Renal cortex interstitium (tissue), 11 donors: ENCODE measurements around the gene TAF5L. TPM values are rescaled to one million over a fixed set of nuclear protein-coding genes. Genes with fewer than 3 reads are reported as not detected.
"Not testable (repeated sequence)": the region's sequence is repeated elsewhere in the genome, so short reads cannot be mapped to it uniquely, and the experiment has no call there.

ENCODE experiments used
- DNase-seq, 11 donors: peaks; one replicate each; pipeline ENCODE4 v3.0.0-alpha.2; 2013; ENCODE audit warnings: low read depth in 9 of 11, low spot score in 4 of 11; ENCODE audit errors: extremely low read depth in 1 of 11
- polyA plus RNA-seq, 3 donors: library from polyadenylated mRNA; unstranded; fragments of 120-200 nt; gene quantifications; one replicate each; pipeline ENCODE4 v1.2.1, GENCODE V29; 2013; ENCODE audit not compliant: insufficient read length in 3 of 3

TAF5L gene
- polyA plus RNA-seq, 3 donors = 16.8 to 19.4 (median 19.0) TPM

DNA sequence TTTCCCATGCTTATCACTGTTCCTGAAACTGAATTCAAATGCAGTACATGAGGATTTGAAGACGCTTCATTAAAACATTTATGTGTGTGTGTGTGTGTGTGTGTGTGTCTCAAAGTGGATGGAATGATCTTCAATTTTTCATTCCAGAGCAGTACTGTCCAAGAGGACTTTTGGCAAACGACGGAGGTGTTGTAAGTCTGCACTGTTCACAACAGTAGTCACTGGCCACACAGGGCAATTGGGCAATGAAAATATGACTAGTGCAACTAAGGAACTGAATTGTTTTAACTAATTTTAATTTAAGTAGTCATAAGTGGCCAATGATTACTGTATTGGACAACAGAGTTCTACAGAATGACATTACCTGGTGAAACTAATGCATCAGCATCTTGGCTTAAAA, 5.0 kb downstream of the TAF5L start:
- no peak for DNase-seq

DNA sequence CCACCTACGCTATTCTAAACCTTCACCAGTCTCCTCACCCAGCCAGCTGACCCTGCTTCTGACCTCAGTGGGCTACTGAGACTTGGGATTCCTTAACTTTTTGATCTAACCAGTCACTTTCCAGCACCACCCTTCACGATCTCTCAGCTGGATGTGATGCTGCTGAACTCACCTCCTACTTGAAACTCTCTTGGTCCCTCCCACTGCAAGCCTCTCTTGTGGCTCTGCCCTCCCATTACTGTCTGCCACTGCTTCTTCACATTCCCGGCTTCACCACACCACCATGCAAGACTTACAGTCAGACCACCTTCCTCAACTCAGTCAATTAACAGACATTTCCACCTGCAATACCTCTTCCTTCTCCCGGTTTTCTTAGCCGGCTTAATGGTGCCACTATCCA, 6.3 kb downstream of the TAF5L start:
- DNase-seq = no peak

DNA sequence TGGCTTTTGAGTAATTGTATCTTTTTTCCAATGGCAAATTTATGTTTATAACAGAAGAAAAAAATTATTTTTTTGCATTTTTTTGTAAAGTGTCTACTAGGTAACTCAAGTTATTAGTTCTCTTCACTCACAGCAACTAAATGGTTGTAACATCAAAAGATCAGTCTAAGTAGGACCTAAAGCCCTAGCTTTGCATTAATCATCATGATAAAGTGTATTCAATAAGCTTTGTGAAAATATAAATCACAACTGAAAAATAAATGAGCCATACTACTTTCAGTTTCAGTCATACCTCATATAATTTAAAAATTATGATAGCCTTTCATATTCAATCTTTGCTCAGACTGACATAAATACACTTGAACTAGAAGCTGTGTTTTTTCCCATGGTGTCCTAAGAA, 6.9 kb downstream of the TAF5L start:
- DNase-seq = no peak

DNA sequence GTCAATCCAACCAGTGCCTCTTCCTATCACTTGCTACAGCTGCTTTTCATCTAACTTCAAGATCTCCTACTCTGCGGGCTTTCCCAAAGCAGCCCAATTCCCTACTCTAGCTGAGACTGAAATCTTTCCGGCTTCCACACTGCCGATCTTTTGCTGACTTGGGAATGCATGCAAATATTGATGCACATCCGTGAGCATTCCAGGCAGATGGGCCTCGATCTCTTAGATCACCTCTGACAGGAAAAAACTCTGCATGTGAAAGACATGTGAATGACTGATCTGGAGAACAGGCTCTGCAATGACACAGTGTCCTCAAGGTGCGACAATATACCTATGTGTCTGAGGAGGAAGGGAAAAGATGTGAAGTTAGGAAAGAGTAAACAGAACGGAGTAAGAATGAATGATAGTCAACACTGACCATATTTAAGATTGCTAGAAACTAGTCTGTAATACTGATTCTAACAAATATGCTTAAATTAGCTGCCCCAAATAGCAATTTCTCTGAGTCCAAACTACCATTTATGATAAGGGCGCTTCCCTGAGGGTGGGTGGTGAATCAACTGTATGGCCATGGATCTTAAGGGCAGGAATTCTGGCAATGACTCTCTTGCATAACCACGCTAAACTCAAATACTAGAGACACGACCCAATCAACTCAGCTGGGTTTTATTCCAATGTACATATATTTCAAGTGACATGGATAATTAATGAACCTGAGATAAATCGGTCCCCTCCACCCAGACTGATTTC, 8.4 kb downstream of the TAF5L start:
- DNase-seq = no peak

DNA sequence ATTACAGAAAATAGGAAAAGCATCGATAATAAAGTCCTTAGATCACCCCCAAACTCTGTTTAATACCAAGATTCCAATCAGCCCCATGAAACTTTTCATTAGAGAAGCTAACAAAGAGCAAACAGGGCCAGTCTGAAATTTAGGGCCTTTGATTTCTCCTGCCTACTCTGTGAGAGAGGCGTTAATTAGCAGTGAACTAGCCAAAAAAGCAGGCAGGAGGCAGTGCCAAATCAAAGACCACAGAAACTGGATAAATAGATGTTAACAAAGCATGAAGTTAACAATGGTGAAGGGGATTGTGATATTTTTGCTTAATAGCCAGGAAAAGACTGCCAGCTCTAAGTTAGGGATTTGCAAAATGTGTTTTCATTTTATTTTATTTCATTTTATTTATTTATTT, 11.2 kb downstream of the TAF5L start:
- no peak for DNase-seq

DNA sequence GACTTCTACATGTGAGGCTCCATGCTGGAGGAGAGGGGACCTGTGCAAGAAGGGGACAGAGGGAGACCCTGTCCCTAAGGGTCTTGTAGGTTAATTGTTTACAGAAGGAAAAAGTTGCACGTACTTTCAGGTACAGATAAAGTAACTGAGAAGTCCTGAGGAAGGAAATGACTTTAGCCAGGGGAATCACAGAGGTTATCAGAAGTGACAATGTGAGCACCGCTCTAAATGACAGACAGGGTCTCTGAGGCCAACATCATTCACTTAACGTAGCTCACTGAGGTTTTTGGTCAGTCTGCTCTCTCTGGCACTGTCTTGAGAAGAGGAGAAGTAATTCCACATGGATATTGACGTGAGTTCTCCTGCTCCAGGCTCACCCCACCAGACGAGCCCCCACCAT, 12.0 kb downstream of the TAF5L start:
- DNase-seq = no peak

DNA sequence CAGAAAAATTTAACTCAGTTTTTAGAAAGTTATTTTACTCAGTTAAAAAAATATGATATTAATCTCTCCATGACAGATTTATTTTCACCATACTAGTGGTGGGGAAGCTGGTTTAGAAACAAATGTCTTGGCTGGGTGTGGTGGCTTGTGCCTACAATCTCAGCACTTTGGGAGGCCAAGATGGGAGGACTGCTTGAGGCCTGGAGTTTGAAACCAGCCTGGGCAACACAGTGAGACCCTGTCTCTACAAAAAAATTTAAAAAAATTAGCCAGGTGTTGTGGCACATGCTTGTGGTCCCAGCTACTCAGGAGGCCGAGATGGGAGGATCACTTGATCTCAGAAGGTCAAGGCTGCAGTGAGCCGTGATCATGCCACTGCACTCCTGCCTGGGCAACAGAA, 17.3 kb downstream of the TAF5L start:
- no peak for DNase-seq

DNA sequence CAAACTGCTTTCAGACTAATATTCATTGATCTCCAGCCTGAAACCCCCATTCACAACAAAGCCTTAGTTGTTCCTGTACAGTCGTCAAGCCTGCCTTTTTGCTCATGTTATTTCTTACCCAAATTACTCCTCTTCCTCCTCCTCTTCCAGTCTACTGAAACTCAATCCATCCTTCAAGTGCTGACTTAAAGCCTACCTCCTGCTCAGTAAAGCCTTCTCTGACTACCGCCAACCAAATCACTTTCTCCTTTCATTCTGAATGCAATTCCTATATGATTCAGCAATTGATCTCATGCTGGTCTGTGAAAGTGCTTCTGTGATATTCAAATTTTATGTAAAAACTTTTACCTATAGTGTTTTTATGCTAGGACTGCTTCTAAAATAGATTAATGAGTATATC, 18.6 kb downstream of the TAF5L start:
- no peak for DNase-seq

DNA sequence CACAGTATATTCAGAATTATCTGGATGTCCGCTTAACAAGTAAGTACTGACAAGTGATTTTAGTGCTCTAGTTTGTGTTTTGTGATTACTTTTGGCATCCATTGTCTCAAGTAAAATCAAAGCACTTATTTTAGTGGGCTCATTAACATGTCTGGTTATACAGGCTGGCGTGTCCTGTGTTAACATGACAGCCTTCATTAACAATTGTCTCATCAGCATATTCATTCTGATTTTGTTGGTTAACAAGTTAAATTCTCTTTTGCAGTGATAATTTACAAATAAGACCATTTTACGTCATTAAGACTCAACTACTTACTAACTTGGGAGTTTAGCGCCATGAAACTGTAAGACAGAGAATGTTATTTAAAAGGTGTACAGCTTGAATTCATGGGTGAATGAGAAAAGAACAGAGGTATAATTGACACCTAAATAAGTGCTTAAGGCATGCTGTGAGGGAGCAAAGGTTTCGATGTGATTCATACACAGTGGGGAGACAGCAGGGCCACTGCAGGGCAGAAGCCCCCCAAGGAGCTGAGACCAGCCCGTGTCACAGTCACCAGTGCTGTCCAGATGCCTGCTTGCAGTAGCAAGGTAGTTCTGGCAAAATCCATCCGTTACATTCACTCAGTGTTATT, 22.4 kb downstream of the TAF5L start:
- no peak for DNase-seq

DNA sequence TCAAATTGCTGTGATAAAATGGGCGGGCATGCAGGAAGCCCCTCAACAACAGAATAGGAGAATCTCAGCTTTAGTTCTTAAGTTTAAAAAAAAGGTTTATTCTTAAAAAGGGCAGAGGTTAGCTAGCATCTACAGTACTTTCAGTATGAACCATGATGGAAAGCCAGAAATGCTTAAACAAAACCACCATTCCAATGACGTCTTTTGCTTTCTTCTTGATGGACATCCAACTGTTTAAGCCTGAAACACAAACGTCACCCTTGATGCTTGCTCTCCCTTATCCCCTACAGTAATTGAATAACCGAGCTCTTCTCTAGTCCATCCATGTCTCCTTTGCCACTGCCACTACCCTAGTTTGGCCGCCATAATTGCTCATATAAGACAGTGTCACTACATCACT, 25.7 kb downstream of the TAF5L start:
- DNase-seq = no peak

DNA sequence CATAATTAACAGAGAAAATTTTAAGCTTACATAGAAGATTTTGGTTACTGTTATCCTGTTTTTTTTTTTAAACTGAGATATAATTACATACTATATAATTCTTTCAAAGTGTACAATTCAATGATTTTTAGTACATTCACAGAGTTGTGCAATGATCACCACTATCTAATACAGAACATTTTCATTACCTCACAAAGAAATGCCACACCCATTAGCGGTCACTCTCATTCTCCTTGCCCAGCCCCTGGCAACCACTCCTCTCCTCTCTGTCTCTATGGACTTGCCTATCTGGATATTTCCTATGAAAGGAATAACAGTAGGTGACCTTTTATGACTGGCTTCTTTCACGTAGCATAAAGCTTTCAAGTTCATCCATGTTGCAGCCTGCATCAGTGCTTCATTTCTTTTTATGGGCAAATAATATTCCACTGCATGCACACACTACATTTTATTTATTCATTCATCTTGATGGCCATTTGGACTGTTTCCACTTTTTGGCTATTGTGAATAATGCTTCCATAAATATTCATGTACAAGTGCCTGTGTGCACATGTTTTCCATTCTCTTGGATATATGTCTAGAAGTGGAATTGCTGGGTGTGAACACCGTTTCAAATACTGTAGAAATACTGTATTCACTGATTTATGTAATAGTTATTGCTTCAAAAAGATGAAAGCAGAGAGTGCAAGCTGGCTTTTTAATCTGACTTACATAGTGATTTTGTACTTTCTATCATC, 26.5 kb downstream of the TAF5L start:
- no peak for DNase-seq

DNA sequence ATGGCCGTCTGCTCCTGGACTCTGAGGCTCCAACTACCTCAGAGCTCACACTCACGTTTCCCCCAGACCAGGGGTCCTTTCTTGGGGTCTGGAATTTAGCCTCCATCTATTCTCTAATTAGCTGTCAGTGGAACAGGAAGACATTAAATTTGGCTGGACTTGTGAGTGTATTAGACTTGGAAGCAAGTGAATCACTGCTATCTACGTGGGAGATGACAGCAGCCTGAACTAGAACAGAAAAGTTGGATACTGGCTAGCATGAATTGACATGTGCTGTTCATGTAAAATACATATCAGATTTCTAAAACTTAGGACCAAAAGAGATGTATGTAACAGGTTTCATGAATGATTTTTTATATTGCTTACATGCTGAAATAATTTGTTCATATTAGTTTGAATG, 28.0 kb downstream of the TAF5L start:
- no peak for DNase-seq

DNA sequence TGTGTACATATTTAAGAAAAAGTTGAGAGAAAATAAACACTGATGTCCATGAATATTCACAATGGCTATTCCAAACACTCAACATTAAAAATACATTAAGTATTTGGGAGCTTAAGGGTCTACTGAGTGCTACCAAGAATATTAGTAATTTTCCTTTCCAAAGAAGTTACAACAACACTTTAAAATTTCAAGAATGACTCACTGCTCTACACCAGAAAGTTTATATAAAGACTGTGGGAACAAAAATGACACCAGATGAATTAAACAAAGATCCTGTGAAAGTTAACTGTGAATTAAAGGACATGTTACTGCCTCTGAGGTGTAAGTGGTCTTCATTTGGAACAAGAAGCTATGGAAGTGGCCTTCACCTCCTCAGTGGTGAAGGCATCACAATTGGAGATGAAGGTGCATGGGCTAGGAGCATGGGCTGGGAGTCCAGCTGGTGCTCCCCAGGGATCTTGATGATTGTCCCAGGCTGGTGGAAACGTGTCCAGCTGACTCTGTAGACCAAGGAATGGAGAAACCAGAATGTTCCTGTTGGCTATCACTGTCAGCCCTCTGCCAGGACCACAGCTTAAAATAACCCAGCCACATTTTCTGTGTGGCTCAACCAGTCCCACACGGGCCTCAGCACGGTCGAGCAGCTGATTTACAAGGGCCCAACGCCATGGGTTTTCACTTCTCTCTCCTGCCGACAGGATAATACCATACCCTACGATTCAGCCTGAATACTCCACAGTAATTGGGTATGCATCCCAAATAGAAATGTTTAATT, 28.8 kb downstream of the TAF5L start:
- DNase-seq = no peak

DNA sequence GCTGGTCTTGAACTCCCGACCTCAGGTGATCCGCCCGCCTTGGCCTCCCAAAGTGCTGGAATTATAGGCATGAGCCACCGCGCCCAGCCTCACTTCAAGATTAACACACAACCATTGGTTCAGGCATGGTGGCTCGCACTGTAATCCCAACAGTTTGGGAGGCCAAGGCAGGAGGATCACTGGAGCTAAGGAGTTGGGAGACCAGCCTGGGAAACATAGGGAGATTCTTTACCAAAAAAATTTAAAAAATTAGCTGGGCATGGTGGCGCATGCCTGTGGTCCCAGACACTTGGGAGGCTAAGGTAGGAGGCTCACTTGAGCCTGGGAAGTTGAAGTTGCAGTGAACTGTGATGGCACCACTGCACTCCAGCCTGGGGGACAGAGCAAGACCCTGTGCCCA, 30.0 kb downstream of the TAF5L start:
- DNase-seq = not testable (repeated sequence)

DNA sequence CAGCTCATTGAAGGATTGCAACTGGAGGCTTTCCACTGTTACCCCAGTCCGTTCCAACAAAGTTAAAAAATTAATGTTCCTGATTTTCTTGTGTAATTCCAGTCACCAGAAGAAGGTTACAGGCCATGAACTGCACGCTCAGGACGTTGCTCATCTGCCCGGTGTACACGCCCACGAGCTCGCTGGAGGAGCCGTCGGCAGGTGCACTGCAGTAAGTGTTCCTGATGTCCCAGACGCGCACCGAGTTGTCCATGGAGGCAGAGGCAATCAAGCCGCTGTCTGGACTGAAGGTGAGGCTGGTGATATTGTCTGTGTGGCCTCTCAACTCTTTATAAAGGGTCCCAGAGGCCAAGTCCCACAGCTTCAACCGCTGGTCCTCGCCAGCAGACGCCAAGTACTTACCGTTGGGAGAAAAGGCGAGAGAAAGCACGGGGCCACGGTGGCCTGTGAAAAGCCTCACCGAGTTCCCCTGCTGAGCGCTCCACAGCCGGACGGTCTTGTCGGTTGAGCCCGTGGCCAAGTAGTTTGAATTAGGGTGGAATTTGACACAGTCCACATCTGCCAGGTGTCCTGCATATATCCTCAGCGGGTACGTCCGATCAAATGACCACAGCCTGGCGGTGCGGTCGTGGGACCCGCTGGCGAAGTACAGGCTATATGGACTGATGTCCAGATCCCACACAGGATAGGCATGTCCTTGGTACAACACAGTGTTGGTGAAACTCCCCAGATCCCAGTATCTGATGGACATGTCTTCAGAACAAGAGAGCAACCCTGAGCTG, 31.5 kb downstream of the TAF5L start:
- no peak for DNase-seq

DNA sequence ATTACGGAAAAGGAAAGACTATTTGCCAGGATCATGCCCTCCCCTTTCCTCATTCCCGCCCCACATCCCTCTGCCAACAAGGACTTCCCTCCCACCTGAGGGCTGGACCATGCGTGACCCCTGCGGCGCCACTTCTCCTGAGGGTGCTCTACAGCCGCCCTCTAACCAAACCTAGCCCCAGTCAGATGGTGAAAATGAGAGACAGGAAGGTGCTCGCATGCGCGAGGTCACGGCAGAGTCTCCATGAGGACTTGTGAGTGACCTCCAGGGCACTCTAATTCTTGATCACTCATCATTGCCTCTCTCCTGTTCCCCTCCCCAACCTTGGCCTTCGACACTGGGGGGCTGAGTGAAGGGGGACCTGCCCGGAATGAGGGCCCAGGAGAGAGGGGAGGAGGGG, 32.1 kb downstream of the TAF5L start:
- no peak for DNase-seq

DNA sequence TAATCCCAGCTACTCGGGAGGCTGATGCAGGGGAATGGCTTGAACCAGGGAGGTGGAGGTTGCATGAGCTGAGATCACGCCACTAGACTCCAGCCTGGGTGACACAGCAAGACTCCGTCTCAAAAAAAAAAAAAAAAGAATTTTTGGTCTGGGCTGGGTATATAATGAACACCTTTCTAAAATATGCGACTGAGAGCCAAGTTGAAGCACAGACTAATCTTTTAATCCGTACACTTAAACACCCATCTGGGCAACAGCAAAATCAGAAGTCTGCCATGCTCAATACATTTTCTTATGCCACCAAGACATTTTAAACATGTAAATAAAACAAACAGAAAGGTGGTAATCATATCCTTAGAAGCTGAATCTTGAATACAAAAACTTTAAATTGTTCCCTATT, 35.8 kb downstream of the TAF5L start:
- DNase-seq = no peak

DNA sequence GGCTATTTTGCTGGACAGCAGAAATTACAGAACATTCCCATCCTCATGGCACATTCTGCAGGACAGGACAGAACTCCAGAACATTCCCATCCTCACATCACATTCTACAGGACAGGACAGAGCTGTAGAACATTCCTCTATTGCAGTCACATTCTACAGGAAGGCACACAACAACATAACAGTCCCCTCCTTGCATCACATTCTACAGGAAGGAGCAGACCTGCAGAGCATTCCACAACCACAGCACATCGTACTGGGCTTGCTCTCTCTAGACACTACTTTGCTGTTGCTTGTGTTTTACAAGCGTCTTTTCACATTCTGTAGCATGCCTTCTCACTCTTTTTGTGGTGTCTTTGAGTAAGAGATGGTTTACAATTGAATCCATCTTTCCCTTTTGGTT, 40.6 kb downstream of the TAF5L start:
- no peak for DNase-seq

DNA sequence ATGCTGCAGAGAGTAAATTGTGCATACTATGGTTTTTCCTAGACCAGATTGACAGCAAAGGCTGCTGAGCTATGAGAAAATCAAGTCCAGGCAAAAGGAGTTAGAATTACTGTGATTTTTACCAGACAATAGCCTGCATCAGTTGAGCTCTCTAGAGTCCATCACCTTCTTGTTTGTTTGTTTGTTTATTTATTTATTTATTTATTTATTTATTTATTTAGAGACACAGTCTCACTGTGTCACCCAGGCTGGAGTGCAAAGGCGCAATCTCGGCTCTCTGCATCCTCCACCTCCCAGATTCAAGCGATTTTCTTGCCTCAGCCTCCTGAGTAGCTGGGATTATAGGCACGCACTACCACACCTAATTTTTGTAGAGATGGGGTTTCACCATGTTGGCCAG, 43.2 kb downstream of the TAF5L start:
- DNase-seq = no peak
